Uterus (tissue), 4 donors: ENCODE results near the gene URGCP. TPM values are rescaled to one million over a fixed set of nuclear protein-coding genes. Genes with fewer than 3 reads are reported as not detected.

ENCODE experiments used
- DNase-seq, 2 donors: peaks; one replicate each; pipeline ENCODE4 v3.0.0-alpha.2; 2019 to 2020
- H3K27ac ChIP-seq, 2 donors: fragments of 200-600 bp; sonication (generic); 1 replicate in 1 of 2; 2 replicates in 1 of 2; pipeline ENCODE4 v1.5.1; 2016 to 2018
- H3K27me3 ChIP-seq, 2 donors: fragments of 200-600 bp; sonication (generic); one replicate each; pipeline ENCODE4 v1.5.1; 2018 to 2019; ENCODE audit warnings: control low read depth in 1 of 2
- H3K36me3 ChIP-seq, 2 donors: fragments of 200-600 bp; sonication (generic); one replicate each; pipeline ENCODE4 v1.5.1; 2019; ENCODE audit warnings: control low read depth in 1 of 2
- H3K4me1 ChIP-seq, 2 donors: fragments of 200-600 bp; sonication (generic); one replicate each; pipeline ENCODE4 v1.5.1; 2018 to 2019; ENCODE audit warnings: control low read depth in 1 of 2
- H3K4me3 ChIP-seq, 2 donors: fragments of 200-600 bp; sonication (generic); 1 replicate in 1 of 2; 2 replicates in 1 of 2; pipeline ENCODE4 v1.5.1; 2018 to 2019; ENCODE audit warnings: mild to moderate bottlenecking in 1 of 2
- H3K9me3 ChIP-seq, 2 donors: fragments of 200-600 bp; sonication (generic); one replicate each; pipeline ENCODE4 v1.5.1; 2019; ENCODE audit warnings: control low read depth in 1 of 2
- POLR2A ChIP-seq, 2 donors: fragments of 450-650 bp; IDR thresholded peaks; one replicate each; pipeline ENCODE4 v1.6.1; 2016; ENCODE audit warnings: antibody characterized with exemption in 2 of 2, mild to moderate bottlenecking in 1 of 2, moderate library complexity in 1 of 2
- intact Hi-C: fragments of 100-400 bp; cut with DNase I; formaldehyde crosslinking; loops from one replicate; pipeline ENCODE4 v1.15.1; 2023; ENCODE audit warnings: low total_unique reads
- total RNA-seq, 4 donors: library from RNA; depleted of rRNA in 3 of 4; stranded (reverse); fragments of >200 nt in 3 of 4; gene quantifications; one replicate each; pipeline versions ENCODE4 v1.1.0 to v1.2.4, GENCODE V29; 2014 to 2023
- TF ChIP-seq, protein P1 (sequence below), 4 experiments: fragments of 200-600 bp in 2 of 4; fragments of 450-650 bp in 2 of 4; sonication (generic) in 2 of 4; IDR thresholded peaks; one replicate each; pipeline ENCODE4 v1.5.1; 2016 to 2019; ENCODE audit warnings: antibody characterized with exemption in 4 of 4, mild to moderate bottlenecking in 2 of 4, moderate library complexity in 1 of 4
- donor health status: DM: yes; HTN: yes; CAD: no.

The URGCP gene
- total RNA-seq, 4 donors from 2014 or later = 13.1 to 44.8 (median 28.9) TPM

DNA sequence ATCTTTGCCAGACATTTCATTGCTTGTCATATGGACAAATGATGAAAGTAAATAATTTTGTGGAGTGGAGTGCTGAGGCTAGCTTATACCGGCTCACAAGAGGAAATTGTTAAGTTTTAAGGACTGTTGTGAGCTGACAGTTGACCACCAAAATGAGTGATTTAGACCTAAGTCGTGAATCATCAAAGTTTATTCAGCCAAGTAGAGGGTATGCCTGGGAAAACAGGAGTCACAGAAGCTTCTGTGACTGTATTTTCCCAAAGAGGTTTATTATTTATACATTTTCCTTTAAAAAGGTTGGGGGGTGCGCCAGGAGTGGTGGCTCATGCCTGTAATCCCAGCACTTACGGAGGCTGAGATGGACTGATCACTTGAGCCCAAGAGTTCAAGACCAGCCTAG, 58.9 kb downstream of the URGCP start:
- no peak for DNase-seq
- no peak for TF ChIP-seq POLR2A (IDR thresholded peaks at IDR 0.05)
- TF ChIP-seq, protein P1, sequence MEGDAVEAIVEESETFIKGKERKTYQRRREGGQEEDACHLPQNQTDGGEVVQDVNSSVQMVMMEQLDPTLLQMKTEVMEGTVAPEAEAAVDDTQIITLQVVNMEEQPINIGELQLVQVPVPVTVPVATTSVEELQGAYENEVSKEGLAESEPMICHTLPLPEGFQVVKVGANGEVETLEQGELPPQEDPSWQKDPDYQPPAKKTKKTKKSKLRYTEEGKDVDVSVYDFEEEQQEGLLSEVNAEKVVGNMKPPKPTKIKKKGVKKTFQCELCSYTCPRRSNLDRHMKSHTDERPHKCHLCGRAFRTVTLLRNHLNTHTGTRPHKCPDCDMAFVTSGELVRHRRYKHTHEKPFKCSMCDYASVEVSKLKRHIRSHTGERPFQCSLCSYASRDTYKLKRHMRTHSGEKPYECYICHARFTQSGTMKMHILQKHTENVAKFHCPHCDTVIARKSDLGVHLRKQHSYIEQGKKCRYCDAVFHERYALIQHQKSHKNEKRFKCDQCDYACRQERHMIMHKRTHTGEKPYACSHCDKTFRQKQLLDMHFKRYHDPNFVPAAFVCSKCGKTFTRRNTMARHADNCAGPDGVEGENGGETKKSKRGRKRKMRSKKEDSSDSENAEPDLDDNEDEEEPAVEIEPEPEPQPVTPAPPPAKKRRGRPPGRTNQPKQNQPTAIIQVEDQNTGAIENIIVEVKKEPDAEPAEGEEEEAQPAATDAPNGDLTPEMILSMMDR (IDR thresholded peaks at IDR 0.05) = no peak
- H3K27ac ChIP-seq = no peak overlapping the region
- H3K4me1 ChIP-seq = no peaks in the 10 kb centered on the region
- no peak overlapping the region for H3K4me3 ChIP-seq
- intact Hi-C loops = no loop called here
- no peaks in the 10 kb centered on the region for H3K9me3 ChIP-seq
- H3K27me3 ChIP-seq = no peaks in the 10 kb centered on the region
- H3K36me3 ChIP-seq = no peaks in the 10 kb centered on the region

- H3K27me3 ChIP-seq = no peaks in the 10 kb centered on the region
- intact Hi-C loops = no loop called here
- no peak for TF ChIP-seq POLR2A (IDR thresholded peaks at IDR 0.05)
- TF ChIP-seq, protein P1 (IDR thresholded peaks at IDR 0.05) = no peak
- no peaks in the 10 kb centered on the region for H3K4me1 ChIP-seq
- no peak overlapping the region for H3K27ac ChIP-seq
- H3K36me3 ChIP-seq = no peaks in the 10 kb centered on the region
- no peaks in the 10 kb centered on the region for H3K9me3 ChIP-seq
- H3K4me3 ChIP-seq = no peak overlapping the region
- DNase-seq = no peak
These were observed 61.7 kb downstream of the URGCP start for GRCh38 chr7:43844662-43845061.

GRCh38 chr7:43844257-43844656, 62.1 kb downstream of the URGCP start:
- intact Hi-C loops = no loop called here
- H3K36me3 ChIP-seq = no peaks in the 10 kb centered on the region
- H3K27ac ChIP-seq = no peak overlapping the region
- H3K9me3 ChIP-seq = no peaks in the 10 kb centered on the region
- DNase-seq = no peak
- H3K4me3 ChIP-seq = no peak overlapping the region
- no peaks in the 10 kb centered on the region for H3K4me1 ChIP-seq
- TF ChIP-seq POLR2A (IDR thresholded peaks at IDR 0.05) = no peak
- TF ChIP-seq, protein P1 (IDR thresholded peaks at IDR 0.05) = no peak
- H3K27me3 ChIP-seq = no peaks in the 10 kb centered on the region

GRCh38 chr7:43843296-43843695, 63.1 kb downstream of the URGCP start:
- Histone ChIP-seq H3K27me3 (no peaks in the 10 kb centered on the region), H3K9me3 (no peaks in the 10 kb centered on the region), H3K4me1 (no peaks in the 10 kb centered on the region), H3K36me3 (no peaks in the 10 kb centered on the region), H3K4me3 (no peak overlapping the region), H3K27ac (no peak overlapping the region)
- no peak for TF ChIP-seq POLR2A (IDR thresholded peaks at IDR 0.05)
- TF ChIP-seq, protein P1 (IDR thresholded peaks at IDR 0.05) = no peak
- no peak for DNase-seq
- intact Hi-C loops = no loop called here

DNA sequence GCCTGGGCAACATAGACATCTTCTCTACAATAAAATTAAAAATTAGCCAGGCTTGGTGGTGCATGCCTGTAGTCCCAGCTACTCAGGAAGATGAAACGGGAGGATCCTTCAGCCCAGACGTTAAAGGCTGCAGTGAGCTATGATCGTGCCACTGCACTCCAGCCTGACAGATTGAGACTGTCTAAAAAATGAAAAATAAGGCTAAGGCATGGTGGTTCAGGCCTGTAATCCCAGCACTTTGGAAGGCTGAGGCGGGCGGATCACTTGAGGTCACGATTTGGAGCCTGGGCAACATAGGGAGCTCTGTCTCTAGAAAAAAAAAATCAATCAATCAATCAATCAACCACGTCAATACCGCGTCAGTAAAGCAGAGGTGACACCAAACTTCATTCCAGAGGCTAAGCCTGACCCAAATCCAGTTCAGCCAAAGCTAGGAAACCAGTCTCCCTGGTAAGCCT, 68.2 kb downstream of the URGCP start:
- no peaks in the 10 kb centered on the region for H3K27me3 ChIP-seq
- TF ChIP-seq POLR2A (IDR thresholded peaks at IDR 0.05) = no peak
- TF ChIP-seq, protein P1 (IDR thresholded peaks at IDR 0.05) = no peak
- no peaks in the 10 kb centered on the region for H3K36me3 ChIP-seq
- H3K9me3 ChIP-seq = no peaks in the 10 kb centered on the region
- H3K4me3 ChIP-seq = no peak overlapping the region
- DNase-seq = no peak
- intact Hi-C loops = loop anchor here (10.0 kb wide), 1 partner anchor 253 kb away; the partner anchor contains the start of gene STK17A
- peak overlapping the region; percentile 50 to 72 for H3K27ac ChIP-seq
- H3K4me1 ChIP-seq = no peaks in the 10 kb centered on the region
